GM12878 (cell line): Measurements from ENCODE around the gene SOX4. TPM values are rescaled to one million over a fixed set of nuclear protein-coding genes. Genes with fewer than 3 reads are reported as not detected.

Source experiments
- ATAC-seq: fragments of 200-7000 bp; cut with Tn5 transposase; 3 replicates; pipeline ENCODE4 v1.9.1; 2020; ENCODE audit warnings: mild to moderate bottlenecking, moderate library complexity
- BruUV-seq: library from RNA; stranded (reverse); fragments of 400-500 nt; replicated peaks from 2 replicates; lab custom pipeline; 2021; lab: Mats Ljungman, UMichigan
- CTCF ChIA-PET: fragments of 300-600 bp; sonication (Branson Sonifier 250); formaldehyde crosslinking; extraction: SDS; loops from one replicate; lab custom pipeline; 2021; ENCODE audit warnings: inconsistent platforms; lab: Yijun Ruan, JAX
- POLR2A ChIA-PET: fragments of 350-600 bp; formaldehyde crosslinking; extraction: SDS; loops from one replicate; lab custom pipeline; 2021; ENCODE audit warnings: inconsistent platforms; lab: Charles Lee
- RAD21 ChIA-PET: fragments of 300-600 bp; sonication (Branson Sonifier 250); formaldehyde crosslinking; loops from one replicate; lab custom pipeline; 2023; ENCODE audit warnings: antibody characterized with exemption; ENCODE audit not compliant: unreplicated experiment; lab: Charles Lee
- SMC1A ChIA-PET: fragments of 300-600 bp; sonication (Branson Sonifier 250); formaldehyde crosslinking; loops from one replicate; lab custom pipeline; 2023; ENCODE audit not compliant: unreplicated experiment, uncharacterized antibody; lab: Charles Lee
- DNase-seq: peaks from one replicate; pipeline ENCODE4 v3.0.0-alpha.2; 2011; ENCODE audit warnings: low read depth, low spot score
- FAIRE-seq: peaks from 3 replicates; lab custom pipeline; 2011; peaks lifted over from hg19 to GRCh38; lab: Jason Lieb, UNC
- H2AFZ ChIP-seq: 2 replicates; pipeline ENCODE4 v1.6.0; 2011; ENCODE audit warnings: low read depth, low read length, control low read depth; ENCODE audit not compliant: control insufficient read depth
- H3K27ac ChIP-seq: 2 replicates; pipeline ENCODE4 v1.5.1; 2011; ENCODE audit warnings: control low read depth; ENCODE audit not compliant: control insufficient read depth, insufficient read depth
- H3K27me3 ChIP-seq, 2 experiments: replicated peaks in 1 of 2; 2 replicates each; pipeline versions ENCODE4 v1.6.0 to v1.6.1; 2011; ENCODE audit warnings: low read length in 1 of 2; ENCODE audit not compliant: control insufficient read depth in 2 of 2, insufficient read depth in 2 of 2
- H3K36me3 ChIP-seq, 2 experiments: 2 replicates each; pipeline ENCODE4 v1.5.1; 2011; ENCODE audit warnings: low read length in 1 of 2; ENCODE audit not compliant: control insufficient read depth in 2 of 2, insufficient read depth in 2 of 2
- H3K4me1 ChIP-seq: 2 replicates; pipeline ENCODE4 v1.6.1; 2011; ENCODE audit warnings: mild to moderate bottlenecking, low read length, moderate library complexity, mixed read lengths; ENCODE audit not compliant: control insufficient read depth, insufficient read depth
- H3K4me2 ChIP-seq: 2 replicates; pipeline ENCODE4 v1.6.0; 2011; ENCODE audit warnings: control low read depth; ENCODE audit not compliant: control insufficient read depth, insufficient read depth
- H3K4me3 ChIP-seq: fragments of 200-600 bp; sonication (generic); 2 replicates; pipeline ENCODE4 v1.5.1; 2016
- H3K79me2 ChIP-seq: 2 replicates; pipeline ENCODE4 v1.6.0; 2011; ENCODE audit warnings: low read length; ENCODE audit not compliant: control insufficient read depth, insufficient read depth
- H3K9ac ChIP-seq: 2 replicates; pipeline ENCODE4 v1.8.0; 2011; ENCODE audit warnings: low read length, control low read depth, mixed read lengths; ENCODE audit not compliant: control insufficient read depth, insufficient read depth
- H3K9me3 ChIP-seq: replicated peaks from 3 replicates; pipeline ENCODE4 v1.5.1; 2011; ENCODE audit warnings: mild to moderate bottlenecking, low read length; ENCODE audit not compliant: control insufficient read depth, insufficient read depth
- H4K20me1 ChIP-seq: 2 replicates; pipeline ENCODE4 v1.6.0; 2011; ENCODE audit not compliant: control insufficient read depth, insufficient read depth
- BMI1 ChIP-seq: fragments of 450-650 bp; IDR thresholded peaks from 2 replicates; pipeline ENCODE4 v1.6.1; 2016; ENCODE audit warnings: mild to moderate bottlenecking, moderate library complexity, borderline replicate concordance
- POLR2AphosphoS2 ChIP-seq: IDR thresholded peaks from 2 replicates; pipeline ENCODE4 v1.6.1; 2011; ENCODE audit warnings: low read depth, mild to moderate bottlenecking, low read length, improper control_type of control experiment, moderate library complexity
- SMAD5 ChIP-seq: IDR thresholded peaks from 2 replicates; pipeline ENCODE4 v1.6.1; 2016; ENCODE audit warnings: antibody characterized with exemption, low read depth
- TAF1 ChIP-seq: IDR thresholded peaks from 2 replicates; pipeline ENCODE4 v1.6.1; 2011; ENCODE audit warnings: mild to moderate bottlenecking, low read depth, low read length, borderline replicate concordance
- TBL1XR1 ChIP-seq: IDR thresholded peaks from 2 replicates; pipeline ENCODE4 v1.6.1; 2012; ENCODE audit warnings: low read depth, low read length, improper control_type of control experiment
- WRNIP1 ChIP-seq: IDR thresholded peaks from 2 replicates; pipeline ENCODE4 v1.6.1; 2011; ENCODE audit warnings: low read depth, low read length, improper control_type of control experiment, borderline replicate concordance
- WGBS: methylation state at CpG from one replicate; pipeline ENCODE4 v1.1.6; 2016; ENCODE audit warnings: low lambda C conversion rate; ENCODE audit not compliant: insufficient replicate concordance, insufficient coverage; ENCODE audit errors: missing lambda C conversion rate; 5-methylcytosine and 5-hydroxymethylcytosine counted together
- in situ Hi-C: fragments of 300-500 bp; cut with MboI; formaldehyde crosslinking; loops from 9 replicates; pipeline ENCODE4 v1.14.3; 2018; ENCODE audit warnings: mixed read lengths
- intact Hi-C: fragments of 100-400 bp; cut with micrococcal nuclease; formaldehyde crosslinking; loops from one replicate; pipeline ENCODE4 v1.14.2; 2022; ENCODE audit not compliant: unreplicated experiment
- polyA plus RNA-seq, 11 experiments: library from polyadenylated mRNA; depleted of rRNA in 4 of 11; unstranded in 6 of 11; stranded (reverse) in 5 of 11; fragments of >200 nt; fragmentation: Nextera tagmentation in 4 of 11; fragmentation: Illumina TruSeq in 1 of 11; extraction: Ambion mirVana in 4 of 11; extraction: Trizol in 1 of 11; gene quantifications; 1 replicate in 1 of 11; 2 replicates in 10 of 11; pipeline versions ENCODE4 v1.2.1 to v1.2.3, GENCODE V29; 2011 to 2016; ENCODE audit warnings: inconsistent platforms in 2 of 11, missing spikeins in 2 of 11, low read depth in 1 of 11
- total RNA-seq, 4 experiments: library from RNA; depleted of rRNA in 3 of 4; stranded (reverse); fragments of >200 nt in 3 of 4; fragmentation: Illumina TruSeq in 1 of 4; extraction: Trizol in 1 of 4; gene quantifications; 2 replicates each; pipeline versions ENCODE4 v1.2.1 to v1.2.3, GENCODE V29; 2013 to 2021
- TF ChIP-seq, protein P1 (sequence below): IDR thresholded peaks from 2 replicates; pipeline ENCODE4 v1.6.1; 2011; ENCODE audit warnings: borderline replicate concordance, low read depth, mild to moderate bottlenecking, moderate library complexity, mixed read lengths, low read length; ENCODE audit not compliant: insufficient read depth; ENCODE audit errors: extremely low read length

The SOX4 gene
- total and polyA plus RNA-seq, 10 of the 15 experiments (the other 5 are each of a cell fraction or from before 2014, with no cell fraction given), result 16.8 to 119 (median 26.5) TPM

DNA sequence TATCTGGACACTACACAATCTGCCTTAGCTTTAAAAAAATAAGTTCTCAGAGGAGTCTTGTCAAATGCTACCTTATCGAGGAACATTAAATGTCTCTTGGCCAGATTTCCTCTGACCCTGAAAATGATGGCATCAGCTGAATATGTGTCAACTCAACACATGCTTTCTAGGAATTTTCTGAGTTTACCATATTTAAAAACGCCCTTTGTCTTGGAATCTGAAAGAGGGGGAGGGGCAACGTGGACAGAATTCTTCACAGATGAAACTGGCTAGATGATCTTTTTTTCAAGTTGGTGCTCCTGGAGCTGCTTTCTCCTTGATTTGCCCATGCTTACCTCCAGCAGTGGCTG, 5.1 kb downstream of the SOX4 start:
- 62% methylated on average over 3 of the region's 3 CpGs for WGBS
- H3K27me3 ChIP-seq, result no peaks in the 10 kb centered on the region
- H3K4me1 ChIP-seq, result 0 out of 2 replicates have a peak, but pooled peaks cover 5% of the 10 kb centered on the region
- peak overlapping the region; percentile 82 for H3K4me3 ChIP-seq
- FAIRE-seq, result no peak
- no peaks in the 10 kb centered on the region for H4K20me1 ChIP-seq
- H3K27ac ChIP-seq, result no peak overlapping the region
- BruUV-seq, result no TSS peak
- POLR2A ChIA-PET, result interaction anchor here (0.5 to 1.9 kb wide), 3 partner anchors 11 to 323 kb away, joined by 4 to 7 read pairs (median 6); no protein-coding TSS in a partner anchor
- DNase-seq, result no peak
- peaks cover 51% of the 10 kb centered on the region for H3K79me2 ChIP-seq
- CTCF ChIA-PET, result interaction anchor here (0.6 to 2.5 kb wide), 5 partner anchors 10 to 1034 kb away, joined by 3 to 16 read pairs (median 6); no protein-coding TSS in a partner anchor
- intact Hi-C loops (loop anchor here (2.0 to 10.0 kb wide), 8 partner anchors 134 to 1228 kb away; no protein-coding TSS in a partner anchor), in situ Hi-C loops (loop anchor here (25.0 kb wide), 1 partner anchor 411 kb away; no protein-coding TSS in a partner anchor)
- H2AFZ ChIP-seq, result no peak overlapping the region
- RAD21 ChIA-PET, result interaction anchor here (0.9 to 7.0 kb wide), 3 partner anchors 10 to 1035 kb away, joined by 3 to 57 read pairs (median 16); no protein-coding TSS in a partner anchor
- SMC1A ChIA-PET, result interaction anchor here (0.7 to 2.4 kb wide), 7 partner anchors 10 to 1318 kb away, joined by 3 to 16 read pairs (median 4); no protein-coding TSS in a partner anchor
- H3K9ac ChIP-seq, result no peak overlapping the region
- no peaks in the 10 kb centered on the region for H3K36me3 ChIP-seq
- TF ChIP-seq SMAD5, result 0 out of 2 replicates have a peak, but pooled peaks have one; percentile 31
- no peak for TF ChIP-seq BMI1
- 0 out of 2 replicates have a peak, but pooled peaks have one; percentile 54 for TF ChIP-seq WRNIP1
- no peaks in the 10 kb centered on the region; the same call in 2 of the 3 replicates for H3K9me3 ChIP-seq
- H3K4me2 ChIP-seq, result peak overlapping the region; percentile 24
- no peak for ATAC-seq

DNA sequence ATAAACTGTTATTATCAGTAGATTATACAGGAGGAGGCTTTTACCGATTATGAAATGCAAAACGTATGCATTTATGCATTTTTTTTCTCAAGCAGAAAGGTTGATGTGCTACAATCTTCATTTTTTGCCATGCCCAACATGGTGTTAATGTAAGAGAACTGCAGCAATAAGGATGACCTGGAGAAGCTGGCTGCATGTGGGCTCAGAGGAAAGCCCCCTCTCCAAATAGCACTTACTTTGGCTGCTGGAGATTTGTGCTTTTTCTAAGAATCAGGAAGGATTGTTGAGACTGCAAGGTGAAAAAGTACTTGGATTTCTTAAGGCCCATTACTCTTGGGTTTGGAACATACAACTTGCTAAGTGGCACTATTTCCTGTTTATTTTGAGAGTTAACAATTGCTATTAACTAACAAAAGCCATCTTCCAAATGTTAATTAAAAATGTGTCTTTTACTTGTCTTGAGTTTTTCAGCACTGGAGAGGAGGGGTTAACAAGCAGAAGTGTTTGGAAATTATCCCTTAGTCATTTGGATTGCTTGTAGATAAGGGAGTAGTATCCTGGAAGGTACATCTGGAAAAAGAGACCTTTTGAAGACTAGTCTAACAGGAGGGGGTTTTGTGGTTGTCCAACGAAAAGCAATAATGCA, 5.6 kb downstream of the SOX4 start:
- ATAC-seq, result no peak
- 84% methylated on average over 3 of the region's 3 CpGs for WGBS
- FAIRE-seq, result no peak
- H2AFZ ChIP-seq, result no peak overlapping the region
- ChIA-PET SMC1A (interaction anchor here (1.1 to 2.4 kb wide), 2 partner anchors 11 to 19 kb away, joined by 3 to 16 read pairs; no protein-coding TSS in a partner anchor), RAD21 (interaction anchor here (0.9 to 7.0 kb wide), 3 partner anchors 11 to 1035 kb away, joined by 3 to 57 read pairs (median 16); no protein-coding TSS in a partner anchor), CTCF (interaction anchor here (0.6 to 2.1 kb wide), 3 partner anchors 10 to 1035 kb away, joined by 3 to 16 read pairs (median 6); no protein-coding TSS in a partner anchor), POLR2A (interaction anchor here (1.9 kb wide), 1 partner anchor 11 kb away, joined by 6 read pairs; no protein-coding TSS in a partner anchor)
- BruUV-seq, result no TSS peak
- no peak overlapping the region for H3K27ac ChIP-seq
- no peaks in the 10 kb centered on the region for H3K27me3 ChIP-seq
- peak overlapping the region; percentile 82; the same call in 1 of the 2 replicates for H3K4me3 ChIP-seq
- no peaks in the 10 kb centered on the region for H3K36me3 ChIP-seq
- H3K79me2 ChIP-seq, result peaks cover 48% of the 10 kb centered on the region
- TF ChIP-seq, protein P1, sequence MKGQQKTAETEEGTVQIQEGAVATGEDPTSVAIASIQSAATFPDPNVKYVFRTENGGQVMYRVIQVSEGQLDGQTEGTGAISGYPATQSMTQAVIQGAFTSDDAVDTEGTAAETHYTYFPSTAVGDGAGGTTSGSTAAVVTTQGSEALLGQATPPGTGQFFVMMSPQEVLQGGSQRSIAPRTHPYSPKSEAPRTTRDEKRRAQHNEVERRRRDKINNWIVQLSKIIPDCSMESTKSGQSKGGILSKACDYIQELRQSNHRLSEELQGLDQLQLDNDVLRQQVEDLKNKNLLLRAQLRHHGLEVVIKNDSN, result no peak
- TF ChIP-seq TAF1, result no peak
- TF ChIP-seq SMAD5, result 0 out of 2 replicates have a peak, but pooled peaks have one; percentile 19
- no peak for TF ChIP-seq TBL1XR1
- 0 out of 2 replicates have a peak, but pooled peaks have one; percentile 38 for TF ChIP-seq POLR2AphosphoS2
- H4K20me1 ChIP-seq, result no peaks in the 10 kb centered on the region
- in situ Hi-C loops, result loop anchor here (25.0 kb wide), 1 partner anchor 412 kb away; no protein-coding TSS in a partner anchor
- DNase-seq, result no peak
- H3K4me2 ChIP-seq, result peak overlapping the region; percentile 24
- no peaks in the 10 kb centered on the region; the same call in 2 of the 3 replicates for H3K9me3 ChIP-seq
- intact Hi-C loops, result loop anchor here (2.0 to 10.0 kb wide), 8 partner anchors 133 to 1228 kb away; no protein-coding TSS in a partner anchor
- H3K4me1 ChIP-seq, result 0 out of 2 replicates have a peak, but pooled peaks cover 5% of the 10 kb centered on the region
- no peak overlapping the region for H3K9ac ChIP-seq
